SK-N-SH (cell line): ENCODE measurements around the gene TNFRSF21. TPM values are rescaled to one million over a fixed set of nuclear protein-coding genes. Genes with fewer than 3 reads are reported as not detected.
A peak's percentile ranks its signal among the peaks of the same experiment; 100 is the strongest.

Experiments
- CTCF ChIA-PET: fragments of 300-600, 350-600 bp; formaldehyde crosslinking; extraction: SDS; loops from one replicate; lab custom pipeline; 2021; lab: Yijun Ruan, JAX
- POLR2A ChIA-PET: fragments of 350-600 bp; sonication (Branson Sonifier 250); formaldehyde crosslinking; extraction: SDS; loops from one replicate; lab custom pipeline; 2020; ENCODE audit warnings: antibody characterized with exemption, inconsistent platforms; lab: Yijun Ruan, JAX
- DNase-seq: peaks from one replicate; pipeline ENCODE4 v3.0.0; 2012
- H2AFZ ChIP-seq: fragments of 200-600 bp; sonication (generic); 2 replicates; pipeline ENCODE4 v1.8.1; 2016; ENCODE audit warnings: antibody characterized with exemption, mild to moderate bottlenecking, low read depth
- H3F3A ChIP-seq: fragments of 200-600 bp; sonication (generic); replicated peaks from 2 replicates; pipeline ENCODE3; 2016; ENCODE audit warnings: antibody characterized with exemption, mild to moderate bottlenecking; ENCODE audit not compliant: insufficient read depth
- H3K27ac ChIP-seq, 2 experiments: fragments of 200-500 bp in 1 of 2; fragments of 200-600 bp in 1 of 2; sonication (Bioruptor generic) in 1 of 2; sonication (generic), shearing (Covaris generic) in 1 of 2; 2 replicates each; pipeline versions ENCODE4 v1.5.1 to v1.6.1; 2014 to 2016; ENCODE audit warnings: low read depth in 2 of 2, inconsistent platforms in 1 of 2, low read length in 1 of 2, mild to moderate bottlenecking in 1 of 2, mixed read lengths in 1 of 2
- H3K27me3 ChIP-seq: fragments of 200-600 bp; sonication (generic), shearing (Covaris generic); 2 replicates; pipeline ENCODE4 v1.6.1; 2016; ENCODE audit warnings: mixed run types; ENCODE audit not compliant: insufficient read depth
- H3K36me3 ChIP-seq, 2 experiments: fragments of 200-500 bp in 1 of 2; fragments of 200-600 bp in 1 of 2; sonication (Bioruptor generic) in 1 of 2; sonication (generic) in 1 of 2; replicated peaks in 1 of 2; 2 replicates each; pipeline versions ENCODE3 to v1.5.1; 2014 to 2016; ENCODE audit warnings: low read length in 1 of 2, mild to moderate bottlenecking in 1 of 2; ENCODE audit not compliant: insufficient read depth in 2 of 2, control insufficient read depth in 1 of 2
- H3K4me1 ChIP-seq, 2 experiments: fragments of 200-500 bp in 1 of 2; fragments of 200-600 bp in 1 of 2; sonication (Bioruptor generic) in 1 of 2; sonication (generic), shearing (Covaris generic) in 1 of 2; 2 replicates each; pipeline versions ENCODE4 v1.5.1 to v1.6.1; 2014 to 2016; ENCODE audit warnings: low read depth in 1 of 2, low read length in 1 of 2, mixed run types in 1 of 2; ENCODE audit not compliant: insufficient read depth in 2 of 2, control insufficient read depth in 1 of 2
- H3K4me2 ChIP-seq: fragments of 200-600 bp; sonication (generic), shearing (Covaris generic); 2 replicates; pipeline ENCODE4 v1.6.1; 2017; ENCODE audit warnings: mixed run types
- H3K4me3 ChIP-seq, 2 experiments: fragments of 200-500 bp in 1 of 2; fragments of 200-600 bp in 1 of 2; sonication (Bioruptor generic) in 1 of 2; sonication (generic), shearing (Covaris generic) in 1 of 2; 2 replicates each; pipeline versions ENCODE4 v1.5.1 to v1.8.1; 2014 to 2016; ENCODE audit warnings: low read depth in 2 of 2, inconsistent platforms in 1 of 2, low read length in 1 of 2, mild to moderate bottlenecking in 1 of 2, mixed read lengths in 1 of 2, moderate library complexity in 1 of 2
- H3K79me2 ChIP-seq: fragments of 200-600 bp; sonication (generic); 2 replicates; pipeline ENCODE4 v1.8.1; 2017; ENCODE audit warnings: mild to moderate bottlenecking; ENCODE audit not compliant: insufficient read depth
- H3K9ac ChIP-seq: fragments of 200-600 bp; sonication (generic); 2 replicates; pipeline ENCODE4 v1.6.1; 2017; ENCODE audit warnings: mixed run types
- H3K9me2 ChIP-seq: fragments of 200-600 bp; sonication (generic); 2 replicates; pipeline ENCODE4 v1.6.1; 2017; ENCODE audit warnings: mixed run types
- H3K9me3 ChIP-seq: fragments of 200-600 bp; sonication (generic); 2 replicates; pipeline ENCODE4 v1.6.1; 2017; ENCODE audit warnings: mixed run types, mild to moderate bottlenecking, moderate library complexity
- H4K20me1 ChIP-seq: fragments of 200-600 bp; sonication (generic); 2 replicates; pipeline ENCODE4 v1.6.1; 2017; ENCODE audit warnings: mild to moderate bottlenecking, mixed run types; ENCODE audit not compliant: insufficient read depth
- CHD2 ChIP-seq: fragments of 150-350 bp; IDR thresholded peaks from 2 replicates; pipeline ENCODE4 v1.6.1; 2018; ENCODE audit warnings: low read length; ENCODE audit not compliant: partially characterized antibody
- ELF1 ChIP-seq: IDR thresholded peaks from 2 replicates; pipeline ENCODE4 v1.4.0; 2012
- EP300 ChIP-seq, 2 experiments: IDR thresholded peaks; 2 replicates each; pipeline versions ENCODE4 v1.4.0 to v1.6.1; 2012; ENCODE audit warnings: borderline replicate concordance in 1 of 2, low read depth in 1 of 2, low read length in 1 of 2
- EZH2phosphoT487 ChIP-seq: fragments of 200-600 bp; sonication (generic); IDR thresholded peaks from 2 replicates; pipeline ENCODE4 v1.6.1; 2017; ENCODE audit warnings: low read depth, mixed run types, mild to moderate bottlenecking, antibody characterized with exemption, moderate library complexity, borderline replicate concordance
- FOSL2 ChIP-seq: IDR thresholded peaks from 2 replicates; pipeline ENCODE4 v1.4.0; 2012; ENCODE audit warnings: low read depth, mild to moderate bottlenecking, moderate library complexity, borderline replicate concordance
- FOXJ3 ChIP-seq: sonication (generic); formaldehyde crosslinking; IDR thresholded peaks from 2 replicates; pipeline ENCODE4 v1.5.1; 2020; ENCODE audit warnings: mild to moderate bottlenecking, missing genetic modification reagents
- FOXM1 ChIP-seq: IDR thresholded peaks from 2 replicates; pipeline ENCODE4 v1.4.0; 2012; ENCODE audit warnings: low read depth, mild to moderate bottlenecking
- JUND ChIP-seq: IDR thresholded peaks from 2 replicates; pipeline ENCODE4 v1.4.0; 2012
- MEF2A ChIP-seq: IDR thresholded peaks from 2 replicates; pipeline ENCODE4 v1.4.0; 2012; ENCODE audit warnings: low read depth, borderline replicate concordance
- MXI1 ChIP-seq: IDR thresholded peaks from 2 replicates; pipeline ENCODE4 v1.6.1; 2012; ENCODE audit warnings: mild to moderate bottlenecking, low read depth, low read length, improper control_type of control experiment
- NFIC ChIP-seq: IDR thresholded peaks from 2 replicates; pipeline ENCODE4 v1.4.0; 2012; ENCODE audit warnings: borderline replicate concordance
- NRF1 ChIP-seq: IDR thresholded peaks from 2 replicates; pipeline ENCODE4 v1.6.1; 2012; ENCODE audit warnings: low read depth, mild to moderate bottlenecking, low read length
- POLR2AphosphoS5 ChIP-seq: IDR thresholded peaks from 2 replicates; pipeline ENCODE4 v1.6.1; 2012; ENCODE audit warnings: low read depth, low read length
- RAD21 ChIP-seq: IDR thresholded peaks from 2 replicates; pipeline ENCODE4 v1.6.1; 2012; ENCODE audit warnings: mild to moderate bottlenecking, low read length
- RFX5 ChIP-seq: IDR thresholded peaks from 2 replicates; pipeline ENCODE4 v1.6.1; 2012; ENCODE audit warnings: mild to moderate bottlenecking, improper control_type of control experiment, low read length
- RXRA ChIP-seq: IDR thresholded peaks from 2 replicates; pipeline ENCODE4 v1.4.0; 2012; ENCODE audit warnings: low read depth, mild to moderate bottlenecking, borderline replicate concordance
- SIN3A ChIP-seq: IDR thresholded peaks from 2 replicates; pipeline ENCODE4 v1.6.1; 2012; ENCODE audit warnings: low read depth, mild to moderate bottlenecking, low read length, moderate library complexity, borderline replicate concordance
- SMC3 ChIP-seq: IDR thresholded peaks from 2 replicates; pipeline ENCODE4 v1.6.1; 2012; ENCODE audit warnings: low read depth, low read length, improper control_type of control experiment
- TAF1 ChIP-seq: IDR thresholded peaks from 2 replicates; pipeline ENCODE4 v1.6.1; 2012; ENCODE audit warnings: low read depth, mild to moderate bottlenecking, low read length, moderate library complexity, borderline replicate concordance
- TCF12 ChIP-seq: IDR thresholded peaks from 2 replicates; pipeline ENCODE4 v1.4.0; 2012
- TEAD4 ChIP-seq: IDR thresholded peaks from 2 replicates; pipeline ENCODE4 v1.4.0; 2012; ENCODE audit warnings: mild to moderate bottlenecking, borderline replicate concordance; ENCODE audit not compliant: insufficient read depth
- YY1 ChIP-seq: IDR thresholded peaks from 2 replicates; pipeline ENCODE4 v1.4.0; 2012; ENCODE audit warnings: low read depth, mild to moderate bottlenecking
- WGBS: methylation state at CpG from one replicate; pipeline ENCODE4 v1.1.6; 2017; ENCODE audit warnings: low lambda C conversion rate; 5-methylcytosine and 5-hydroxymethylcytosine counted together
- polyA plus RNA-seq, 3 experiments: library from polyadenylated mRNA; depleted of rRNA; stranded (reverse); fragments of >200 nt; gene quantifications; 2 replicates each; pipeline ENCODE4 v1.2.3, GENCODE V29; 2012
- TF ChIP-seq, protein P1 (sequence below): IDR thresholded peaks from 2 replicates; pipeline ENCODE4 v1.4.0; 2012; ENCODE audit warnings: low read depth, borderline replicate concordance
- TF ChIP-seq, protein P2 (sequence below): IDR thresholded peaks from 2 replicates; pipeline ENCODE4; 2012
- TF ChIP-seq, protein P3 (sequence below): IDR thresholded peaks from 2 replicates; pipeline ENCODE4 v1.6.1; 2012; ENCODE audit warnings: mild to moderate bottlenecking, low read depth, low read length, moderate library complexity
- TF ChIP-seq, protein P4 (sequence below): fragments of 200-600 bp; sonication (generic); IDR thresholded peaks from 2 replicates; pipeline ENCODE4 v1.6.1; 2017; ENCODE audit warnings: antibody characterized with exemption, mild to moderate bottlenecking, moderate library complexity

TNFRSF21 gene
- polyA plus RNA-seq, 1 of the 3 experiments (the other 2 are of a cell fraction) = 9.2 TPM

DNA sequence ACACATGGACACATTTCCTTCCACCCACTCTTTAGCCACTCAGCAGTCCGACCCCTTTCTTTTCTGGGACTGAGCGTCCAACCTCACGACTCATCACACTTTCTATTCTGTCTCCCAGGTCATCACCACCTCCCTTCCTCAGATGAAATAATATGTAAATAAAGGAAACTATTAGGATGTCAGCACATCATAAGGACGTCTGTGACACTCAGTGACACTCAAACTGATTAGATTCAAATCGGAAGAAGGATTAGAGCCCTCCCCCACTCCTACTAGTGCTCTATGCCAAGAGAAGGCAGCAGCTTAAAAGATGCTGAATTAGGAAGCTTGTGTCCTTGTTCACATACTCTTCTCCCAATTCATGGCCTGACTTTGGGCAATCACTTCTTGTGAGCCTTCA is 113.6 kb downstream of the TNFRSF21 start (continued):
- no peak for TF ChIP-seq NRF1
- no peak for TF ChIP-seq ELF1
- TF ChIP-seq MEF2A = no peak
- TF ChIP-seq, all 33 proteins: peak for 0

DNA sequence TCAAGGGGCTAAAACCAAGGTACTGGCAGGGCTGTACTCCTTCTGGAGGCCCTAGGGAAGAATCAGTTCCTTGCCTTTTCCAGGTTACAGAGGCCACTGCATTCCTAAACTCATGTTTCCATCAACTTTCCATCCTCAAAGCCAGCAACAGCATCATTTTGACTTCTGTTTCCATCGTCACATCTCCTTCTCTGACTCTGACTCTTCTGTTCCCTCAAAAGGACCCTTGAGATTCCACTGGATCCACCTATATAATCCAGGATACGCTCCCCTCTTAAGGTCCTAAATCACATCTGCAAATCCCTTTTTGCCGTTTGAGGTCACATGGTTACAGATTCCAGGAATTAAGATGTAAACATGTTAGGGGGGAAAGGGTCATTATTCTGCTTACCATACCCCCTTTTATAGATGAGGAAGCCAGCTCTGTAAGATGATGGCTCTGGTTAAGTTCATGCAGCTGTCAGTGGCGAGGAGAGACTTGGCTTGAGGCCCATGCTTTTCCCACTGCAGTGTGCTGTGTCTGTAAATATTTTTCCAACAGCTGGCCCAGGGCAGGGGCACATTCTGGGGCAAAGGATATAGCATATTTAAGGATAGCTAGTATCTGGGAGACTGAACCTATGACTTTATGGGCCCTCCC is 114.6 kb downstream of the TNFRSF21 start:
- Histone ChIP-seq H3K27ac (peak overlapping the region in 1 of 2 experiments; percentile 74; a peak in 2 of 4 replicates), H3F3A (no peaks in the 10 kb centered on the region), H3K79me2 (no peaks in the 10 kb centered on the region), H3K4me3 (no peak overlapping the region), H3K4me1 (peaks cover 0 to 14% of the 10 kb centered on the region in 2 experiments; a peak in 2 of 4 replicates), H3K36me3 (no peaks in the 10 kb centered on the region), H2AFZ (no peak overlapping the region), H3K9ac (no peak overlapping the region), H3K9me3 (no peaks in the 10 kb centered on the region), H3K27me3 (no peaks in the 10 kb centered on the region), H3K4me2 (no peak overlapping the region), H4K20me1 (no peaks in the 10 kb centered on the region), H3K9me2 (no peaks in the 10 kb centered on the region)
- peak; percentile 33 for DNase-seq
- ChIA-PET POLR2A (interaction anchor here (1.0 kb wide), 1 partner anchor 41 kb away, joined by 3 read pairs; no protein-coding TSS in a partner anchor), CTCF (no interaction called here)
- WGBS = 58% methylated on average over 4 of the region's 4 CpGs
- TF ChIP-seq RAD21 = peak; percentile 21; the same call in 1 of the 2 replicates
- TF ChIP-seq, protein P1, sequence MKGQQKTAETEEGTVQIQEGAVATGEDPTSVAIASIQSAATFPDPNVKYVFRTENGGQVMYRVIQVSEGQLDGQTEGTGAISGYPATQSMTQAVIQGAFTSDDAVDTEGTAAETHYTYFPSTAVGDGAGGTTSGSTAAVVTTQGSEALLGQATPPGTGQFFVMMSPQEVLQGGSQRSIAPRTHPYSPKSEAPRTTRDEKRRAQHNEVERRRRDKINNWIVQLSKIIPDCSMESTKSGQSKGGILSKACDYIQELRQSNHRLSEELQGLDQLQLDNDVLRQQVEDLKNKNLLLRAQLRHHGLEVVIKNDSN = peak; percentile 13; the same call in 1 of the 2 replicates
- TF ChIP-seq TCF12 = peak; percentile 83
- TF ChIP-seq NFIC = peak; percentile 51
- TF ChIP-seq, protein P2, sequence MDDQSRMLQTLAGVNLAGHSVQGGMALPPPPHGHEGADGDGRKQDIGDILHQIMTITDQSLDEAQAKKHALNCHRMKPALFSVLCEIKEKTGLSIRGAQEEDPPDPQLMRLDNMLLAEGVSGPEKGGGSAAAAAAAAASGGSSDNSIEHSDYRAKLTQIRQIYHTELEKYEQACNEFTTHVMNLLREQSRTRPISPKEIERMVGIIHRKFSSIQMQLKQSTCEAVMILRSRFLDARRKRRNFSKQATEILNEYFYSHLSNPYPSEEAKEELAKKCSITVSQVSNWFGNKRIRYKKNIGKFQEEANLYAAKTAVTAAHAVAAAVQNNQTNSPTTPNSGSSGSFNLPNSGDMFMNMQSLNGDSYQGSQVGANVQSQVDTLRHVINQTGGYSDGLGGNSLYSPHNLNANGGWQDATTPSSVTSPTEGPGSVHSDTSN = peak; percentile 62; the same call in 1 of the 2 replicates
- no peak for TF ChIP-seq TEAD4
- 0 out of 2 replicates have a peak, but pooled peaks have one; percentile 12 for TF ChIP-seq MXI1
- TF ChIP-seq CHD2 = peak; percentile 39
- no peak for TF ChIP-seq POLR2AphosphoS5
- no peak for TF ChIP-seq ELF1
- no peak for TF ChIP-seq TAF1
- no peak for TF ChIP-seq EZH2phosphoT487
- TF ChIP-seq FOSL2 = no peak
- TF ChIP-seq FOXM1 = no peak
- TF ChIP-seq SIN3A = no peak
- TF ChIP-seq, protein P3, sequence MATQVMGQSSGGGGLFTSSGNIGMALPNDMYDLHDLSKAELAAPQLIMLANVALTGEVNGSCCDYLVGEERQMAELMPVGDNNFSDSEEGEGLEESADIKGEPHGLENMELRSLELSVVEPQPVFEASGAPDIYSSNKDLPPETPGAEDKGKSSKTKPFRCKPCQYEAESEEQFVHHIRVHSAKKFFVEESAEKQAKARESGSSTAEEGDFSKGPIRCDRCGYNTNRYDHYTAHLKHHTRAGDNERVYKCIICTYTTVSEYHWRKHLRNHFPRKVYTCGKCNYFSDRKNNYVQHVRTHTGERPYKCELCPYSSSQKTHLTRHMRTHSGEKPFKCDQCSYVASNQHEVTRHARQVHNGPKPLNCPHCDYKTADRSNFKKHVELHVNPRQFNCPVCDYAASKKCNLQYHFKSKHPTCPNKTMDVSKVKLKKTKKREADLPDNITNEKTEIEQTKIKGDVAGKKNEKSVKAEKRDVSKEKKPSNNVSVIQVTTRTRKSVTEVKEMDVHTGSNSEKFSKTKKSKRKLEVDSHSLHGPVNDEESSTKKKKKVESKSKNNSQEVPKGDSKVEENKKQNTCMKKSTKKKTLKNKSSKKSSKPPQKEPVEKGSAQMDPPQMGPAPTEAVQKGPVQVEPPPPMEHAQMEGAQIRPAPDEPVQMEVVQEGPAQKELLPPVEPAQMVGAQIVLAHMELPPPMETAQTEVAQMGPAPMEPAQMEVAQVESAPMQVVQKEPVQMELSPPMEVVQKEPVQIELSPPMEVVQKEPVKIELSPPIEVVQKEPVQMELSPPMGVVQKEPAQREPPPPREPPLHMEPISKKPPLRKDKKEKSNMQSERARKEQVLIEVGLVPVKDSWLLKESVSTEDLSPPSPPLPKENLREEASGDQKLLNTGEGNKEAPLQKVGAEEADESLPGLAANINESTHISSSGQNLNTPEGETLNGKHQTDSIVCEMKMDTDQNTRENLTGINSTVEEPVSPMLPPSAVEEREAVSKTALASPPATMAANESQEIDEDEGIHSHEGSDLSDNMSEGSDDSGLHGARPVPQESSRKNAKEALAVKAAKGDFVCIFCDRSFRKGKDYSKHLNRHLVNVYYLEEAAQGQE = no peak
- TF ChIP-seq NRF1 = no peak
- no peak for TF ChIP-seq RFX5
- TF ChIP-seq MEF2A = no peak
- TF ChIP-seq RXRA = no peak
- no peak for TF ChIP-seq YY1
- no peak for TF ChIP-seq JUND
- no peak for TF ChIP-seq FOXJ3 (CRISPR knock-in tag)
- TF ChIP-seq SMC3 = no peak
- peak in 1 of 2 experiments; percentile 65; a peak in 1 of 4 replicates for TF ChIP-seq EP300 (IDR thresholded peaks at IDR 0.05; ENCODE audit: borderline replicate concordance in 1 of 2, low read depth in 1 of 2, low read length in 1 of 2)
- TF ChIP-seq, protein P4, sequence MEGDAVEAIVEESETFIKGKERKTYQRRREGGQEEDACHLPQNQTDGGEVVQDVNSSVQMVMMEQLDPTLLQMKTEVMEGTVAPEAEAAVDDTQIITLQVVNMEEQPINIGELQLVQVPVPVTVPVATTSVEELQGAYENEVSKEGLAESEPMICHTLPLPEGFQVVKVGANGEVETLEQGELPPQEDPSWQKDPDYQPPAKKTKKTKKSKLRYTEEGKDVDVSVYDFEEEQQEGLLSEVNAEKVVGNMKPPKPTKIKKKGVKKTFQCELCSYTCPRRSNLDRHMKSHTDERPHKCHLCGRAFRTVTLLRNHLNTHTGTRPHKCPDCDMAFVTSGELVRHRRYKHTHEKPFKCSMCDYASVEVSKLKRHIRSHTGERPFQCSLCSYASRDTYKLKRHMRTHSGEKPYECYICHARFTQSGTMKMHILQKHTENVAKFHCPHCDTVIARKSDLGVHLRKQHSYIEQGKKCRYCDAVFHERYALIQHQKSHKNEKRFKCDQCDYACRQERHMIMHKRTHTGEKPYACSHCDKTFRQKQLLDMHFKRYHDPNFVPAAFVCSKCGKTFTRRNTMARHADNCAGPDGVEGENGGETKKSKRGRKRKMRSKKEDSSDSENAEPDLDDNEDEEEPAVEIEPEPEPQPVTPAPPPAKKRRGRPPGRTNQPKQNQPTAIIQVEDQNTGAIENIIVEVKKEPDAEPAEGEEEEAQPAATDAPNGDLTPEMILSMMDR = no peak
